Astrocyte (in vitro differentiated cells and primary cell): ENCODE results near the gene NKIRAS2. TPM values are rescaled to one million over a fixed set of nuclear protein-coding genes. Genes with fewer than 3 reads are reported as not detected.
"Not testable (repeated sequence)": the region's sequence is repeated elsewhere in the genome, so short reads cannot be mapped to it uniquely, and the experiment has no call there.

Source experiments
- DNase-seq: peaks from one replicate; pipeline ENCODE4 v3.0.0-alpha.2; 2010; ENCODE audit warnings: low read depth
- FAIRE-seq: peaks from 2 replicates; lab custom pipeline; 2011; peaks lifted over from hg19 to GRCh38; lab: Jason Lieb, UNC
- H2AFZ ChIP-seq: 2 replicates; pipeline ENCODE4 v1.6.0; 2012; ENCODE audit warnings: low read depth, low read length, inconsistent platforms
- H3K27ac ChIP-seq: 2 replicates; pipeline ENCODE4 v1.5.1; 2011; ENCODE audit warnings: low read depth, low read length, inconsistent platforms
- H3K27me3 ChIP-seq: 2 replicates; pipeline ENCODE4 v1.6.0; 2011; ENCODE audit warnings: low read length, inconsistent platforms; ENCODE audit not compliant: insufficient read depth
- H3K36me3 ChIP-seq: 2 replicates; pipeline ENCODE4 v1.5.1; 2011; ENCODE audit warnings: low read length, inconsistent platforms; ENCODE audit not compliant: insufficient read depth
- H3K4me1 ChIP-seq: 2 replicates; pipeline ENCODE4 v1.5.1; 2011; ENCODE audit warnings: low read length, inconsistent platforms; ENCODE audit not compliant: insufficient read depth
- H3K4me2 ChIP-seq: 2 replicates; pipeline ENCODE4 v1.6.0; 2012; ENCODE audit warnings: low read length, inconsistent platforms
- H3K4me3 ChIP-seq: 2 replicates; pipeline ENCODE4 v1.5.1; 2011; ENCODE audit warnings: low read depth, mild to moderate bottlenecking, low read length, inconsistent platforms; ENCODE audit not compliant: insufficient read depth
- H3K79me2 ChIP-seq: 2 replicates; pipeline ENCODE4 v1.6.0; 2012; ENCODE audit warnings: mild to moderate bottlenecking, low read length, inconsistent platforms; ENCODE audit not compliant: insufficient read depth
- H3K9ac ChIP-seq: 2 replicates; pipeline ENCODE4 v1.6.0; 2012; ENCODE audit warnings: mild to moderate bottlenecking, low read length, inconsistent platforms
- H3K9me3 ChIP-seq: 2 replicates; pipeline ENCODE4 v1.5.1; 2012; ENCODE audit warnings: low read depth, mild to moderate bottlenecking, low read length, inconsistent platforms; ENCODE audit not compliant: insufficient read depth
- H4K20me1 ChIP-seq: 2 replicates; pipeline ENCODE4 v1.6.0; 2012; ENCODE audit warnings: low read length, inconsistent platforms; ENCODE audit not compliant: insufficient read depth
- H3K27ac Mint-ChIP-seq: one replicate; pipeline ENCODE4 v1.8.0; 2021; ENCODE audit warnings: mild to moderate bottlenecking, mixed read lengths; ENCODE audit not compliant: unreplicated experiment
- H3K27me3 Mint-ChIP-seq: one replicate; pipeline ENCODE4 v1.8.0; 2021; ENCODE audit warnings: low read depth, mixed read lengths; ENCODE audit not compliant: unreplicated experiment
- H3K36me3 Mint-ChIP-seq: one replicate; pipeline ENCODE4 v1.8.0; 2021; ENCODE audit warnings: low read depth, mixed read lengths; ENCODE audit not compliant: unreplicated experiment
- H3K4me1 Mint-ChIP-seq: one replicate; pipeline ENCODE4 v1.8.0; 2021; ENCODE audit warnings: low read depth, mixed read lengths; ENCODE audit not compliant: unreplicated experiment
- H3K4me3 Mint-ChIP-seq: one replicate; pipeline ENCODE4 v1.8.0; 2021; ENCODE audit warnings: mild to moderate bottlenecking, moderate library complexity, mixed read lengths; ENCODE audit not compliant: unreplicated experiment
- H3K9me3 Mint-ChIP-seq: one replicate; pipeline ENCODE4 v1.8.0; 2021; ENCODE audit warnings: mild to moderate bottlenecking, mixed read lengths; ENCODE audit not compliant: unreplicated experiment
- CTCF ChIP-seq: IDR thresholded peaks from 2 replicates; pipeline ENCODE4 v1.5.1; 2011; ENCODE audit warnings: low read depth, mild to moderate bottlenecking, inconsistent platforms, low read length, moderate library complexity; ENCODE audit not compliant: insufficient read depth
- EZH2 ChIP-seq: IDR thresholded peaks from 2 replicates; pipeline ENCODE4 v1.6.1; 2012; ENCODE audit warnings: mild to moderate bottlenecking, low read length, inconsistent platforms; ENCODE audit not compliant: insufficient read depth
- total RNA-seq: library from RNA; stranded (reverse); gene quantifications from 2 replicates; pipeline ENCODE4 v1.2.1, GENCODE V29; 2021

The NKIRAS2 gene
- total RNA-seq, 1 donor from 2014 or later: 60.5 TPM

DNA sequence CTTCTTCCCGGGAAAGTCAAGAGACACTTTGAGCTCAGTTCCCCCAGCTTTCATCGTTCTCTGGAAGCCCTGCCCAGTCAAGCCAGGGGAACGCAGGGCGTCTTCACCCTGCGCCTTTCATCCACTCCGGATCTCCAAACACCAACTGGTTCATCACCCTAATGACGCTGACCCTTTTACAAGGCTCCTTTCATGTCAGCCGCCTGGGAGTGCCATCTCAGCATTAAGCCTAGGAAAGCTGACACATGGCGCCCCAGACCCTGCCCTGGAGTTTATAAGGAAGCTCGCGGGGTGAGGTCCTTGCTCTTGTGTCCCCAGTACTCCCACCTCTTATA is 2.1 kb upstream of the NKIRAS2 start:
- H3K36me3 Mint-ChIP-seq: peaks cover 11% of the 10 kb centered on the region
- H3K4me1 ChIP-seq: peaks cover 20% of the 10 kb centered on the region
- no peak for FAIRE-seq

DNA sequence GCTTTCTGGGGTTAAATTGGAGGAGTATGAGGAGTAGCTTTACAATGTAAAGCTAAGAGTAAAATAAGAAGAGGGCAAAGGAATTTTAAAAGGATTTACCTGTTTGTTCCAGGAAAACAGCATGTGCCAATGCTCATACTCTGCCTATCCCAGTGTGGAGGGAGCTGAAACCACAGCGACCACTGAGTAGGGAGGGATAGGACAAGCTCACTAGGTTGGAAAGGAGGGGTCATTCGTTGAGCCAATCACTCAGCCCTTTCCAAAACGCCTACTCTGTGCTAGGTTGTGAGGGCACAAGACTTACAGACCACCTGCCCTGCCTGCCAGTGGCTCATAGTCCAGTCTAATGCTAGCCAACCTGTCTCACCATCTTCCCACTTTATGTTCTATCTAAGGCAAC is 1.6 kb upstream of the NKIRAS2 start:
- FAIRE-seq: no peak
- Mint-ChIP-seq H3K27ac (peak overlapping the region; percentile 94), H3K4me1 (peaks cover 21% of the 10 kb centered on the region), H3K27me3 (no peaks in the 10 kb centered on the region), H3K9me3 (peaks cover 2% of the 10 kb centered on the region), H3K4me3 (peak overlapping the region; percentile 97), H3K36me3 (peaks cover 10% of the 10 kb centered on the region)
- peaks cover 20% of the 10 kb centered on the region for H3K4me1 ChIP-seq
- no peak overlapping the region for H3K27ac ChIP-seq
- peak overlapping the region; percentile 99 for H3K9ac ChIP-seq
- no peak for DNase-seq
- peaks cover 18% of the 10 kb centered on the region for H4K20me1 ChIP-seq
- H3K4me2 ChIP-seq: peak overlapping the region; percentile 89
- H3K36me3 ChIP-seq: peaks cover 4% of the 10 kb centered on the region
- no peak overlapping the region for H2AFZ ChIP-seq
- H3K79me2 ChIP-seq: peaks cover 62% of the 10 kb centered on the region
- no peaks in the 10 kb centered on the region for H3K27me3 ChIP-seq
- H3K9me3 ChIP-seq: no peaks in the 10 kb centered on the region
- peak overlapping the region; percentile 91 for H3K4me3 ChIP-seq
- TF ChIP-seq CTCF: no peak
- TF ChIP-seq EZH2: no peak

More for the DNA sequence above, 2.1 kb upstream of the NKIRAS2 start:
- Histone ChIP-seq H2AFZ (peak overlapping the region; percentile 92), H3K9me3 (no peaks in the 10 kb centered on the region), H3K27ac (peak overlapping the region; percentile 95), H3K9ac (peak overlapping the region; percentile 99), H4K20me1 (peaks cover 23% of the 10 kb centered on the region), H3K27me3 (no peaks in the 10 kb centered on the region), H3K4me2 (peak overlapping the region; percentile 89), H3K4me3 (peak overlapping the region; percentile 91), H3K79me2 (peaks cover 67% of the 10 kb centered on the region), H3K36me3 (peaks cover 4% of the 10 kb centered on the region)
- H3K9me3 Mint-ChIP-seq: peaks cover 2% of the 10 kb centered on the region
- no peak for DNase-seq
- H3K27ac Mint-ChIP-seq: peak overlapping the region; percentile 94
- H3K4me3 Mint-ChIP-seq: peak overlapping the region; percentile 97
- TF ChIP-seq CTCF: no peak
- no peak for TF ChIP-seq EZH2
- H3K4me1 Mint-ChIP-seq: peaks cover 23% of the 10 kb centered on the region
- H3K27me3 Mint-ChIP-seq: no peaks in the 10 kb centered on the region

DNA sequence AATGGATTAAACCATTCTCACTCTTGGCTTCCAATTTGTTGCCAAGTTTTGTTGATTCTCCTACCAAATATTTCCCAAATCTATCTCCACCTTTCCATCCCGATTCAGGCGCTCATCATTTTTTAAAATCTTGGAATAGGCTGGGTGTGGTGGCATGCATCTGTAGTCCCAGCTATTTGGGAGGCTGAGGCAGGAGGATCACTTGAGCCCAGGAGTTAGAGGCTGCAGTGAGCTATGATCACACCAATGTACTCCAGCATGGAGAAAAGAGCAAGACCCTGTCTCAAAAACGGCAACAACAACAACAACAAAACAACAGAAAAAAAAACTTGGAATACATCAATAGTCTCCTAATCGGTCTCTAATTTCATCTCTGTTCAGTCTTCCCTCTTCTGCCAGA is 902 bp upstream of the NKIRAS2 start:
- H3K27ac ChIP-seq: no peak overlapping the region
- peak overlapping the region; percentile 97 for H3K4me3 Mint-ChIP-seq
- no peak overlapping the region for H3K27ac Mint-ChIP-seq
- H3K9me3 ChIP-seq: no peaks in the 10 kb centered on the region
- peaks cover 55% of the 10 kb centered on the region for H3K79me2 ChIP-seq
- H3K4me1 ChIP-seq: peaks cover 22% of the 10 kb centered on the region
- no peak overlapping the region for H3K4me3 ChIP-seq
- peaks cover 8% of the 10 kb centered on the region for H3K36me3 ChIP-seq
- FAIRE-seq (no peak), DNase-seq (no peak)
- H3K27me3 ChIP-seq: no peaks in the 10 kb centered on the region
- peaks cover 21% of the 10 kb centered on the region for H3K4me1 Mint-ChIP-seq
- H3K27me3 Mint-ChIP-seq: no peaks in the 10 kb centered on the region
- H3K9ac ChIP-seq: no peak overlapping the region
- TF ChIP-seq EZH2: no peak
- no peak for TF ChIP-seq CTCF
- H2AFZ ChIP-seq: no peak overlapping the region
- H3K9me3 Mint-ChIP-seq: peaks cover 2% of the 10 kb centered on the region
- peaks cover 8% of the 10 kb centered on the region for H3K36me3 Mint-ChIP-seq
- H4K20me1 ChIP-seq: peaks cover 13% of the 10 kb centered on the region
- no peak overlapping the region for H3K4me2 ChIP-seq

GRCh38 chr17:42020845-42021244 is 955 bp downstream of the NKIRAS2 start:
- not testable (repeated sequence) for DNase-seq, FAIRE-seq, H3K9me3 ChIP-seq, H3K27me3 ChIP-seq, H3K9me3 Mint-ChIP-seq, H3K27me3 Mint-ChIP-seq, H3K27ac ChIP-seq, H2AFZ ChIP-seq
- Histone ChIP-seq H3K36me3 (peaks cover 10% of the 10 kb centered on the region), H3K79me2 (peaks cover 37% of the 10 kb centered on the region), H3K4me3 (peak overlapping the region; percentile 92), H3K9ac (peak overlapping the region; percentile 98), H3K4me2 (peak overlapping the region; percentile 95), H3K4me1 (peaks cover 36% of the 10 kb centered on the region), H4K20me1 (peaks cover 17% of the 10 kb centered on the region)
- Mint-ChIP-seq H3K4me3 (peak overlapping the region; percentile 97), H3K36me3 (peaks cover 11% of the 10 kb centered on the region), H3K4me1 (peaks cover 27% of the 10 kb centered on the region), H3K27ac (peak overlapping the region; percentile 77)
